Common myeloid progenitor, CD34-positive (primary cell): ENCODE measurements around the gene LSAMP.

ENCODE experiments used
- CTCF ChIA-PET: fragments of 350-600 bp; sonication (Branson Sonifier 250); formaldehyde crosslinking; loops from one replicate; lab custom pipeline; 2021; ENCODE audit warnings: antibody characterized with exemption; lab: Charles Lee
- POLR2A ChIA-PET: fragments of 350-600 bp; sonication (Branson Sonifier 250); formaldehyde crosslinking; loops from one replicate; lab custom pipeline; 2021; ENCODE audit warnings: antibody characterized with exemption; lab: Charles Lee
- DNase-seq, 3 donors: peaks; one replicate each; pipeline versions ENCODE4 v3.0.0 to v3.0.0-alpha.2; 2013
- H3K27ac ChIP-seq, 2 experiments: 1 replicate in 1 of 2; 2 replicates in 1 of 2; pipeline ENCODE4 v1.7.0; 2013; ENCODE audit warnings: inconsistent platforms in 2 of 2, low read length in 2 of 2, mild to moderate bottlenecking in 2 of 2, low read depth in 1 of 2, moderate library complexity in 1 of 2; ENCODE audit not compliant: severe bottlenecking in 2 of 2, insufficient read depth in 1 of 2, poor library complexity in 1 of 2
- H3K27me3 ChIP-seq, 5 experiments: replicated peaks in 2 of 5; 1 replicate in 3 of 5; 2 replicates in 2 of 5; pipeline versions ENCODE4 v1.6.1 to v1.7.0; 2013; ENCODE audit warnings: low read length in 4 of 5, mild to moderate bottlenecking in 2 of 5, moderate library complexity in 2 of 5, inconsistent platforms in 1 of 5; ENCODE audit not compliant: insufficient read depth in 5 of 5, control insufficient read depth in 4 of 5
- H3K36me3 ChIP-seq, 4 experiments: 1 replicate in 2 of 4; 2 replicates in 2 of 4; pipeline versions ENCODE4 v1.6.1 to v1.7.0; 2013; ENCODE audit warnings: low read length in 3 of 4, control low read depth in 1 of 4, mild to moderate bottlenecking in 1 of 4; ENCODE audit not compliant: control insufficient read depth in 4 of 4, insufficient read depth in 4 of 4
- H3K4me1 ChIP-seq, 4 experiments: 1 replicate in 3 of 4; 2 replicates in 1 of 4; pipeline versions ENCODE4 v1.6.1 to v1.7.1; 2013; ENCODE audit warnings: low read length in 3 of 4, mild to moderate bottlenecking in 3 of 4, control low read depth in 1 of 4, inconsistent platforms in 1 of 4, moderate library complexity in 1 of 4; ENCODE audit not compliant: control insufficient read depth in 4 of 4, insufficient read depth in 4 of 4; ENCODE audit errors: control extremely low read depth in 1 of 4
- H3K4me3 ChIP-seq, 7 experiments: 1 replicate in 4 of 7; 2 replicates in 3 of 7; pipeline versions ENCODE4 v1.5.1 to v1.7.0; 2013; ENCODE audit warnings: mild to moderate bottlenecking in 7 of 7, low read length in 6 of 7, moderate library complexity in 6 of 7, inconsistent platforms in 2 of 7, low read depth in 2 of 7, control low read depth in 1 of 7; ENCODE audit not compliant: insufficient read depth in 4 of 7, control insufficient read depth in 1 of 7; ENCODE audit errors: extremely low read depth in 1 of 7
- H3K9me3 ChIP-seq, 5 experiments: 1 replicate in 4 of 5; 2 replicates in 1 of 5; pipeline versions ENCODE4 v1.6.1 to v1.7.1; 2013; ENCODE audit warnings: low read length in 4 of 5, mild to moderate bottlenecking in 2 of 5, inconsistent platforms in 1 of 5, low read depth in 1 of 5, moderate library complexity in 1 of 5; ENCODE audit not compliant: control insufficient read depth in 4 of 5, insufficient read depth in 2 of 5; ENCODE audit errors: control extremely low read depth in 1 of 5
- WGBS: methylation state at CpG from one replicate; pipeline ENCODE4 v1.1.5; 2013; ENCODE audit not compliant: insufficient coverage; 5-methylcytosine and 5-hydroxymethylcytosine counted together

The LSAMP gene

GRCh38 chr3:115898656-115899410 lies 546.5 kb downstream of the LSAMP start:
- no peaks in the 10 kb centered on the region for H3K9me3 ChIP-seq
- no peaks in the 10 kb centered on the region for H3K36me3 ChIP-seq
- H3K4me1 ChIP-seq, result no peaks in the 10 kb centered on the region
- H3K27ac ChIP-seq, result no peak overlapping the region
- CTCF ChIA-PET, result no interaction called here
- H3K4me3 ChIP-seq, result no peak overlapping the region
- DNase-seq, result no peak
- POLR2A ChIA-PET, result no interaction called here
- 100% methylated on average over 1 of the region's 3 CpGs for WGBS
- peaks cover 0 to 5% (median 0%) of the 10 kb centered on the region in 5 experiments for H3K27me3 ChIP-seq

GRCh38 chr3:115891006-115891636 lies 554.2 kb downstream of the LSAMP start:
- H3K36me3 ChIP-seq, result no peaks in the 10 kb centered on the region
- POLR2A ChIA-PET, result no interaction called here
- 93% methylated on average over 2 of the region's 2 CpGs for WGBS

GRCh38 chr3:115890579-115890978 lies 554.7 kb downstream of the LSAMP start:
- no CpG with 5 or more reads among the region's 2 CpGs for WGBS
- no peaks in the 10 kb centered on the region for H3K4me1 ChIP-seq
- no peak for DNase-seq
- H3K27me3 ChIP-seq, result no peaks in the 10 kb centered on the region
- H3K4me3 ChIP-seq, result no peak overlapping the region
- POLR2A ChIA-PET, result no interaction called here
- no peaks in the 10 kb centered on the region for H3K36me3 ChIP-seq
- H3K27ac ChIP-seq, result no peak overlapping the region
- no peaks in the 10 kb centered on the region for H3K9me3 ChIP-seq
- CTCF ChIA-PET, result no interaction called here

More at GRCh38 chr3:115891006-115891636, 554.2 kb downstream of the LSAMP start:
- H3K9me3 ChIP-seq, result no peaks in the 10 kb centered on the region
- CTCF ChIA-PET, result no interaction called here
- no peaks in the 10 kb centered on the region for H3K4me1 ChIP-seq
- H3K27me3 ChIP-seq, result no peaks in the 10 kb centered on the region
- H3K27ac ChIP-seq, result no peak overlapping the region
- no peak for DNase-seq
- H3K4me3 ChIP-seq, result no peak overlapping the region

GRCh38 chr3:115885621-115886020 lies 559.7 kb downstream of the LSAMP start:
- Histone ChIP-seq H3K27me3 (no peaks in the 10 kb centered on the region), H3K4me1 (no peaks in the 10 kb centered on the region), H3K27ac (no peak overlapping the region), H3K4me3 (no peak overlapping the region), H3K9me3 (no peaks in the 10 kb centered on the region), H3K36me3 (no peaks in the 10 kb centered on the region)
- DNase-seq, result no peak
- ChIA-PET CTCF (no interaction called here), POLR2A (no interaction called here)
- WGBS, result 57% methylated on average over 2 of the region's 2 CpGs

- H3K4me1 ChIP-seq, result no peaks in the 10 kb centered on the region
- no peaks in the 10 kb centered on the region for H3K27me3 ChIP-seq
- no peak overlapping the region for H3K27ac ChIP-seq
- no peaks in the 10 kb centered on the region for H3K36me3 ChIP-seq
- 0% methylated on average over 1 of the region's 1 CpG for WGBS
- DNase-seq, result no peak
- H3K4me3 ChIP-seq, result no peak overlapping the region
- ChIA-PET POLR2A (no interaction called here), CTCF (interaction anchor here (0.6 kb wide), 1 partner anchor 10 kb away, joined by 3 read pairs; no protein-coding TSS in a partner anchor)
- H3K9me3 ChIP-seq, result no peaks in the 10 kb centered on the region
These were observed 567.7 kb downstream of the LSAMP start for GRCh38 chr3:115877615-115877899.

GRCh38 chr3:115876876-115877614 lies 568.2 kb downstream of the LSAMP start:
- DNase-seq, result peak in 2 of 3 donors; percentile 15 to 24
- H3K9me3 ChIP-seq, result no peaks in the 10 kb centered on the region
- WGBS, result 2% methylated on average over 6 of the region's 8 CpGs
- H3K27ac ChIP-seq, result no peak overlapping the region
- H3K36me3 ChIP-seq, result no peaks in the 10 kb centered on the region
- CTCF ChIA-PET, result interaction anchor here (0.6 kb wide), 1 partner anchor 10 kb away, joined by 3 read pairs; no protein-coding TSS in a partner anchor
- H3K4me3 ChIP-seq, result no peak overlapping the region
- no peaks in the 10 kb centered on the region for H3K27me3 ChIP-seq
- POLR2A ChIA-PET, result no interaction called here
- H3K4me1 ChIP-seq, result no peaks in the 10 kb centered on the region

- DNase-seq, result no peak
- Histone ChIP-seq H3K27ac (no peak overlapping the region), H3K4me1 (no peaks in the 10 kb centered on the region), H3K36me3 (no peaks in the 10 kb centered on the region), H3K9me3 (no peaks in the 10 kb centered on the region), H3K4me3 (no peak overlapping the region), H3K27me3 (no peaks in the 10 kb centered on the region)
- WGBS, result no CpG with 5 or more reads among the region's 1 CpG
- CTCF ChIA-PET, result no interaction called here
- POLR2A ChIA-PET, result no interaction called here
These were observed 569.8 kb downstream of the LSAMP start for GRCh38 chr3:115875460-115875859.
